GM19099 (cell line): Measurements from ENCODE around the gene KCNQ1OT1.

Source experiments
- POLR2A ChIP-seq: IDR thresholded peaks from 3 replicates; pipeline ENCODE4 v1.6.1; 2011; ENCODE audit warnings: low read depth; ENCODE audit not compliant: insufficient read length; ENCODE audit errors: extremely low read depth

Gene KCNQ1OT1

DNA sequence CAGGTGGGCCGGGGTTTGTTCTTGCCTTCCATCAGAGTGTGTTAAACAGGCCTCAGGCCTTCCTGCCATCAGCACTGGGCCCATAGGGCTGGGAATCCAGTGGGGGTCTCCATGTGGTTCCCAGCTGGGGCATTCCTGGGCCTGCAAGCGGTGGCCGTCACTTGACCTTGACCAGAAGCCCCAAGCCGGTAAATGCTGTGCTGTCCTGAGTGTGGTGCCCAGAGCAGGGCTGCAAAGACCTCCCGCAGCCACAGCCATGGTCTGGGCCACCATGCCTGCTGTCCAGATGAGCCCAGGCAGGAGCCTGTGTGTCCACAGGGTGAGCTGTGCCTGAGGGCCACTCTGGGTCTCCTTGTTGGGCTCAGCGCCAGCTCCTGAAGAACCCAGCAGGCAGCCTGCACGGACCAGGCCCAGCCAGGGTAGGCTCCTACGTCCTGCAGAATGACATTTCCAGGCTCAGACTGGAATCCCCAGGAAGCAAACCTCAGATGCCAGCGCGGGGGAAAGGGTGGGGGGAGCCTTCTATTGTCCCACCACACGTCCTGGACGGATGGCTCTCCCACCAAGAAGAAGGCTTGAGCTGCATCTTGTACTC is 117.3 kb downstream of the KCNQ1OT1 start:
- no peak for TF ChIP-seq POLR2A

DNA sequence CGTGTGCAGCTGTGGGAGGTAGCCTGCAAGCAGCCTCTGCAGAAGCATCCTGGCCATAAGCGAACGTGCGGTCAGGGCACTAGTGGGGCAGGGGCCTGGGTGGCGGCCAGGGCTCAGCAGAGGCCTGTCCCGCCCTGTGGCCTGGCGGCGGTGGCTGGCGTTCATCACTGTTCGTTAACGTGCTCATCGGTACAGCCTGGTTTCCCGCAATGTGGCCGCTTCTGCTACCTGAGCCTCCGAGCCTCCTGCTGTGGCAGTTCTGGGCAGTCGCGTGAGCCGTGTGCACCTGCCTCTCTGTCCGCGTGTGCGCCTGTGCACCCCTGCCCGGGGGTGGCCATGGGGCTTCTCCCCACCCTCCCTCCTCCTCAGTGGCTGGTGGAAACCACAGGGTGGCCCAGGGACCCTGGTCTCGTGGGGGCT is 117.9 kb downstream of the KCNQ1OT1 start:
- TF ChIP-seq POLR2A: no peak

GRCh38 chr11:2581151-2581930 is 118.5 kb downstream of the KCNQ1OT1 start:
- no peak for TF ChIP-seq POLR2A

DNA sequence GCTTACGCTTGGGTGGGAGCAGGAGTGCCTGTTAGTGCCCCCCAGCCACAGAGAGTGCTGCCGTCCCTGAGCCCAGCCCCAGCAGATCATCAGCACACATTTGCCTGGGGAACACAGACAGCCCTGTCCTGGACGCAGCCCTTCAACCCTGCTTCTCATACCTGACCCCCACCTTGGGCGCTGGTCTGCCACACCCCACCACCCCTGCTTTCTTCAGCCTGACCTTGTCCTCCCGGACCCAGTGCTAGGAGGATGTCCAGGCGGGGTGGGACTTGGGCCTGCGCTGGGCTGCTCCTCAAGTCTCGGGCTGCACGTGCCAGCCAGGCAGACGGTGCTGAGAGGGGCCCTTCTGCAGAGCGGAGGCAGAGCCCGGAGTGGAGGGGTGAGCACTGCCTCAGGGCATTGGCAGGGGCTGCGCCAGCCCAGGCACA is 119.2 kb downstream of the KCNQ1OT1 start:
- no peak for TF ChIP-seq POLR2A

DNA sequence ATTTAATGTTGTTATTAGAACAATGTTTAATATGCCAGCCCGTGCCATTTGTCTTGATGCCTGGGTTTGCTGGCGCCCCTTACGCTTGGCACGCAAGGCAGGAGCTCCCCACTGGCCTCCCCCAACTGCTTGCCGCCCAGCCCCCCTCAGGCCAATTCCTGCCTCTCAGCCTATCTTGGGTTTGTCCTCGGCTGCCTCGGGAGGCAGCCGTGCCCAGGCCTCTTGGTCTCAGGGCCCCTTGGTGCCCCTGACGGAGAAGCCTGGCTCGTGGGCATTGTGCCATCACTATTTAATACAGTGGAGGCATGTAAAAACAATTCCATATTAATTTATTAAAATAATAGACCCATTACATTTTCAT is 119.8 kb downstream of the KCNQ1OT1 start:
- TF ChIP-seq POLR2A: no peak

DNA sequence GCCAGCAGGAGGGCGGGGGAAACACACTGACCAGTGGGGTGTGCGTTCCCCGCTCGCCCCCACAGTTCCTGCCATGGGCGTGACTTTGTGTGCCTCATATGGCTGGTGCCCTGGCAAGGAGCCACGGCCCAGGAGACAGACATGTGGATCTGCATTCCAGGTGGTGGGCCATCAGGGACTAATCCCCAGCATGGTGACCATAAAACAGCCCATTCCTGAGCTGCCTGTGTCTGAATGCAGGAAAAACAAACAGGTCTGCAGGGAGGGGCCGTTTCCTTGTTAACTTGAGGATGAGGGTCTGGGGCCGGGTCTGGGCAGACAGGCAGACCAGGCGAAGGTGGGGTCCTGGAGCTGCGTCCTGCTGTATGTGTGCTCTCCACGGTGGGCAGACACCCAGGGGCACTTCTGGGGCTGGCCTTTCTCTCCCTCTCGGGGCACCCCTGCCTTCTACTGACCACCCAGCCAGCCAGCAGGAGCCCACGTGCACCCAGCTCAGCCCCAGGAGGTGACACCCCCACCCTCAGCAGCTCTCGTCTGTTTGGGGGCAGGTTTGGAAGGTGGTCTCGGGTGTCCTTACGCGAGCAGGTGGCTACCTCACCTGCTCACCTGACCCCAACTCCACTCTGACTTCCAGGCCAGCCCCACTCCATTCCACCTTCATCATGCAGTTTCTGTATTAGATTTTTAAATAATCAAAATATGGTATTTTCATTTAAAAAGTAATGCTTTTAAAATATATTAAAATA is 120.3 kb downstream of the KCNQ1OT1 start:
- TF ChIP-seq POLR2A: no peak

GRCh38 chr11:2578929-2579270 is 120.9 kb downstream of the KCNQ1OT1 start:
- no peak for TF ChIP-seq POLR2A

- TF ChIP-seq POLR2A: no peak
Measured at GRCh38 chr11:2577991-2578928, 121.5 kb downstream of the KCNQ1OT1 start.

DNA sequence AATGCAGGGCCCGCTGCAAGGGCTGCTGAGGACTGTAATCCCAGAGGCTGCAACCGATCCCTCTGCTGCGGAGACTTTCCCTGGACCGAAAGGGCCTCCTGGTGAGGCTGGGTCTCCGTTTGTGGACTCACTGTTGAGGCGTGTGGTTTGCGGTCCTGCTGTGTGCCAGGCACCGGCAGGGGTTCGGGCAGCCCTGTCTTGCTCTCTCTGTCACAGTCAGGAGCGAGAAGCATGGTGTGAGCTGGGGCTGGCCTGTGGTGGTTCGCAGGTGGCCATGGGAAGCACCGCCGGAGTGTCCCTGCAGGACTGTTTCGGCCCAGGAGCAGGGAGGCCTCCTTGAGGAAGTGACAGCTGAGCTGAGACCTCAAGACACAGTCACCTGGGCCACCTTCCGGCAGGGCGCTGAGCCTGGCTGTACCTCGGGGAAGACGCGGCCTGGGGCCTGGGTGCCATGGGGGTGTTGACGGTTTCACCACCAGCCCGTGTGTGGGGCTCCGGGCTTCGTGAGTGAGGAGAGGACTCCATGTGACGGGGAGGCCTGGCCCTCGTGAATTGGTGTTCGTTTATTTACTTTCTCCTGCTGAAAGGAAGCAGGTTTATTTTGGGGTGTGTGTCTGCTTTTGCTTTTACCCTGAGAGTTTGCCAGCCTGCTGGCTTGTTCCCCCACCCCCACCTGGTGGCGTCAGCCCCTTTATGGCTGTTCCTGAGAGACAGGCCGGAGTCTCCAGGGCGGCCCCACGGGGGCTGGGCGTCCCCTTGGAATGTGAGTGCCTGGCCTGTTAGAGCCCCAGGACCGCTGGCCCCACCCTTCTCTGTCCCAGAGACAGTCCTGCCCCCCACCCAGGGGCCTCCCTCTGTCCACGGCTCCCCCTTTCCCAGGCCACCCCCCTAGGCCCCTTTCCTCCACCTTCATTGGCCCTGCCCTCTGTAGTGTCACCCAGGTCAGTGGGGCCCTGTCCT is 122.5 kb downstream of the KCNQ1OT1 start:
- TF ChIP-seq POLR2A: no peak

DNA sequence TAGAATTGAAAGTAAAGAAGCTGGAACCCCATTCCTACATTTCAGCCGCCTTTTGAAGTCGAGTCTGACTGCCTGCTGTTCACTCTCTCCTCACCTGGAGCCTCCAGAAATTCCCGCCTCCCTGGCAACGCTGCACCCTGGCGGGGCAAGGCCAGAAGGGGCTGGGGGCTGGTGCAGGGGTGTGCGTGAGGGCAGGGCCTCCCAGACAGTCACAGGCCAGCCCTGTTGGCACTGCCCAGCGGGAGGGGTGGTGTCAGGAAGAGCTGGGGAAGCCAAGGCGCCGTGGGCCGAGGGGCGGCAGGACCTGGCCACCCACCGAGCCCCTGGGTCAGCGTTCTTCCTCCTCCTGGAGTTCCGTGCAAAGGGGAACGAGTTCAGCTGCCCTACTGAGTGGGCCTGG is 123.2 kb downstream of the KCNQ1OT1 start:
- TF ChIP-seq POLR2A: no peak

- TF ChIP-seq POLR2A: no peak
Measured at GRCh38 chr11:2576111-2576510, 123.7 kb downstream of the KCNQ1OT1 start.

DNA sequence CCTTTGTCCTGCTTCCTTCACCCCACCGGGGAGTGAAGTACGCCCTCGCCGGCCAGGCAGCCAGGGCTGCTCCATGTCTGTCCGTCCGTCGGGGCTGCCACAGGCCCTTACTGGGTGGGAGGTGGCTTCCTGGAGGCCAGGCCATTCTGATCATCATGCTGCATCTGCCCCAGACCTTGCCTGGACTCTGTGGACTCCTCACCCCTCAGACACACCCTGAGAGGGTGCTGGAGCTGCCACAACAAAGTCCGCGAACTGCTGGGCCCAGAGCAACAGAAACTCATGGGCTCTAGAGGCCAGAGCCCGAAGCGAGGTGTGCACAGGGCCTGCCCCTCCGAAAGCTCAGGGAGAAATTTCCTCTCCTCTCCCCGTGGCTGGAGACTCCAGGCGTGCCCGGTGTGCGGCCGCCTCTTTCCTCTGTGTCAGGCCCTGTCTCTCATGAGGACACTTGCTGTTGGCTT is 124.2 kb downstream of the KCNQ1OT1 start:
- TF ChIP-seq POLR2A: no peak

DNA sequence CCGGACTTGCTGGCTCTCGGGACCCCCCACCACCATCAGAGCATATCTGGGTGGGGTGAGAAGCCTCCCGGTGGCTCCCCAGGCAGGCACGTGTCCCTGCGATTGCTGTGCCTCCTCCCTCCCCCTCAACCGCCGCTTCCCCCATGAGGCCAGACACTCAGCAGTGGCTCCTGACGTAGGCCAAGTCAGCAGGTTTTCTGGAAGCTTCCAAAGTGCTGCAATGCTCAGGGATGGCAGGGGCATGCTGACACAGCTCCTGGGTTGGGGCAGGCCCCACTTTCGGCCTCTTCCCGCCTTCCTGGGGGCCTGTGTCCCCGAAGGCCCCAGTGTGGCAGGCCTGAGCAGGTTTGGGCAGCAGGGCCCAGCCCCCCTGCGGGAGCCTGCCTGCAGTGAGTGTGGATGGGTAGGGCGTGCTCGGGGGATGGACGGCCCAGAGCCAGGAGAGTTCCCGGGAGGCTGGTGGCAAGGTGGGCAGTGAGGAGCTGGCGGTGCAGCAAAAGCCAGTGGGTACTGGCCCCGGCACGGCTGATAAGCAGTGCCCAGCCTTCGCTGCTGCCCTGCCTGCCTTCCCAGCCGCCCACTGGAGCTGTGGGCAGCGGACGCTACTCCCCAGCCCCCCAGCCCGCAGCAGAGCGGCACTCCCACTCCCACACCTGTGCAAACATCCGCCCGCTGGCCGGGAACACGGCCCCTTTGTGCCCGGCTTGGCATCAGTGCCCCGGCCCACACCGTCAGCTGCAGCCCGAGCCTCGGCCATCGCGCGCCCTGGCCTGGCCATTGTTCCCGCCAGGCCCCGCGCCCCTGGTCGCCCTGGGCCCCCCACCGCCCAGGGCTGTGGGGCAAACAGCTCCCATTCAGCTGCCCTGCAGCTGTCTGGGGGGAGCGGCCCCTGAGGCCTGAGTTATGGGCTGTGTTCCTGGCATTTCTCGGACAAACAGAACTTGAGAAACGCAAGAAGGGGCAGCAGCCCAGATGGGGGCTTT is 125.0 kb downstream of the KCNQ1OT1 start:
- no peak for TF ChIP-seq POLR2A

GRCh38 chr11:2574043-2574552 is 125.7 kb downstream of the KCNQ1OT1 start:
- TF ChIP-seq POLR2A: no peak
